ENCODE results near the gene DISC1. TPM values are rescaled to one million over a fixed set of nuclear protein-coding genes. Genes with fewer than 3 reads are reported as not detected.

The DISC1 gene
- total and polyA plus RNA-seq, 2 experiments from 2014 or later, result 0.43 to 1.2 TPM

- H3K27ac ChIP-seq, result no peak overlapping the region
- no peaks in the 10 kb centered on the region for H3K9me3 ChIP-seq (ENCODE audit: low read depth)
- DNase-seq, result peak; percentile 5
- no peak for TF ChIP-seq EZH2 (IDR thresholded peaks at IDR 0.05; ENCODE audit: insufficient read depth, poor library complexity, severe bottlenecking)
- H3F3A ChIP-seq (ENCODE audit: insufficient read depth), result no peaks in the 10 kb centered on the region
- H2AFZ ChIP-seq, result no peak overlapping the region
- no peak overlapping the region for H3K4me2 ChIP-seq (ENCODE audit: unreplicated experiment)
- no peaks in the 10 kb centered on the region for H3K9me2 ChIP-seq (ENCODE audit: insufficient read depth)
- H3K27me3 ChIP-seq (replicated peaks; ENCODE audit: insufficient read depth), result no peaks in the 10 kb centered on the region
- WGBS, 2 experiments (ENCODE audit: low coverage in 1 of 2, low lambda C conversion rate in 2 of 2, missing lambda C conversion rate in 2 of 2), result 38 to 39% methylated on average over 3 of the region's 3 CpGs
- in situ Hi-C loops (cut with MboI), result no loop called here
- H3K4me1 ChIP-seq (ENCODE audit: insufficient read depth), result no peaks in the 10 kb centered on the region
- no peak overlapping the region for H3K9ac ChIP-seq
- H3K79me2 ChIP-seq (ENCODE audit: insufficient read depth), result no peaks in the 10 kb centered on the region
- H3K4me3 ChIP-seq, result no peak overlapping the region
- no peaks in the 10 kb centered on the region for H4K20me1 ChIP-seq (ENCODE audit: insufficient read depth)
- no peaks in the 10 kb centered on the region for H3K36me3 ChIP-seq (ENCODE audit: low read depth)
Measured at GRCh38 chr1:232018231-232019025, 391.8 kb downstream of the DISC1 start.

DNA sequence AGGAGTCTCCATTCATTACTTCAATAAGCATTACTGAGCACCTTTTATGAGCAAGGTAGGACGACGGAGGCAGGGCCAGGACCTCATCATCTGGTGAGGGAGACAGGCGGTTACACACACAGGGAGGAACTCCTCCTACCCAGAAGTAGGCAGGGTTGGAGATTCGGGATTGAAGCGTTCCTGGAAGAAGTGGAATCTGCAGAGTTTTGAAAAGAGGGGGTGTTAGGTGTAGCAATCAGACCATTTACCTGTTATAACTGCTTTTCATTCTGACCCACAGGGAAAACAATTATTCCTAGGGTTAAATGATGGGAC lies 392.4 kb downstream of the DISC1 start:
- no peaks in the 10 kb centered on the region for H3K36me3 ChIP-seq (ENCODE audit: low read depth)
- in situ Hi-C loops (cut with MboI), result no loop called here
- no peak overlapping the region for H3K4me2 ChIP-seq (ENCODE audit: unreplicated experiment)
- no peaks in the 10 kb centered on the region for H3F3A ChIP-seq (ENCODE audit: insufficient read depth)
- H3K27ac ChIP-seq, result no peak overlapping the region
- H2AFZ ChIP-seq, result no peak overlapping the region
- no peaks in the 10 kb centered on the region for H4K20me1 ChIP-seq (ENCODE audit: insufficient read depth)
- H3K79me2 ChIP-seq (ENCODE audit: insufficient read depth), result no peaks in the 10 kb centered on the region
- WGBS, 2 experiments (ENCODE audit: low coverage in 1 of 2, low lambda C conversion rate in 2 of 2, missing lambda C conversion rate in 2 of 2), result 90 to 95% methylated on average over 5 of the region's 5 CpGs
- TF ChIP-seq EZH2phosphoT487 (IDR thresholded peaks at IDR 0.05; ENCODE audit: insufficient read depth, low read depth), result no peak
- TF ChIP-seq EZH2 (IDR thresholded peaks at IDR 0.05; ENCODE audit: insufficient read depth, poor library complexity, severe bottlenecking), result no peak
- no peak for DNase-seq
- H3K27me3 ChIP-seq (replicated peaks; ENCODE audit: insufficient read depth), result no peaks in the 10 kb centered on the region
- H3K4me3 ChIP-seq, result no peak overlapping the region
- H3K9ac ChIP-seq, result no peak overlapping the region
- H3K9me2 ChIP-seq (ENCODE audit: insufficient read depth), result no peaks in the 10 kb centered on the region
- no peaks in the 10 kb centered on the region for H3K4me1 ChIP-seq (ENCODE audit: insufficient read depth)
- no peaks in the 10 kb centered on the region for H3K9me3 ChIP-seq (ENCODE audit: low read depth)

DNA sequence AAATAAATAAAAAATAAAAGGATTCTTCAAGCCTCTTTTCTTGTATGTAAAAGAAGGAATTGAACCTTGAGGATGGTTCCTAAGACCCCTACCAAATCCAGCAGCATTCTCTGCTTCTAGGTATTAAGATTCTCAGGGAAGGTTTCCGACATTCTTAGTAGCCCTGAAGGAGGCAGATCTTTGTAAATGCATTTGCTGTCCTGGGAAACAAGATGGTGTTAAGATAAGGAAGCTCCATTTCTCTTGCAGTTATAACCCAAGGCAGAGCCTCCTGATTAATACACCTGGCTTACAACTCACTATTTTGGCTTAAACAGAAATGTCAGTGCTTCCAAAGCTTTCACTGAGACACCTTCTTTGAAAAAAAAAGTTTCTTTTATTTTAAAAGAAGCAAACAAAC lies 393.8 kb downstream of the DISC1 start:
- Histone ChIP-seq H3K4me3 (no peak overlapping the region), H3K9ac (no peak overlapping the region), H3K4me2 (ENCODE audit: unreplicated experiment) (no peak overlapping the region), H3K79me2 (ENCODE audit: insufficient read depth) (no peaks in the 10 kb centered on the region), H3K9me3 (ENCODE audit: low read depth) (no peaks in the 10 kb centered on the region), H3K4me1 (ENCODE audit: insufficient read depth) (no peaks in the 10 kb centered on the region), H3K36me3 (ENCODE audit: low read depth) (no peaks in the 10 kb centered on the region), H3K27me3 (replicated peaks; ENCODE audit: insufficient read depth) (no peaks in the 10 kb centered on the region), H3K27ac (no peak overlapping the region), H3F3A (ENCODE audit: insufficient read depth) (no peaks in the 10 kb centered on the region), H4K20me1 (ENCODE audit: insufficient read depth) (no peaks in the 10 kb centered on the region), H2AFZ (no peak overlapping the region), H3K9me2 (ENCODE audit: insufficient read depth) (no peaks in the 10 kb centered on the region)
- TF ChIP-seq EZH2 (IDR thresholded peaks at IDR 0.05; ENCODE audit: insufficient read depth, poor library complexity, severe bottlenecking), result no peak
- no peak for TF ChIP-seq EZH2phosphoT487 (IDR thresholded peaks at IDR 0.05; ENCODE audit: insufficient read depth, low read depth)
- WGBS, 2 experiments (ENCODE audit: low coverage in 1 of 2, low lambda C conversion rate in 2 of 2, missing lambda C conversion rate in 2 of 2), result 82 to 83% methylated on average over 1 of the region's 1 CpG
- no peak for DNase-seq
- in situ Hi-C loops (cut with MboI), result no loop called here

- TF ChIP-seq EZH2phosphoT487 (IDR thresholded peaks at IDR 0.05; ENCODE audit: insufficient read depth, low read depth), result no peak
- TF ChIP-seq EZH2 (IDR thresholded peaks at IDR 0.05; ENCODE audit: insufficient read depth, poor library complexity, severe bottlenecking), result no peak
- H3F3A ChIP-seq (ENCODE audit: insufficient read depth), result no peaks in the 10 kb centered on the region
Measured at GRCh38 chr1:232029315-232029714, 402.7 kb downstream of the DISC1 start.

GRCh38 chr1:232031156-232031555 lies 404.6 kb downstream of the DISC1 start:
- no peaks in the 10 kb centered on the region for H3K36me3 ChIP-seq (ENCODE audit: low read depth)
- H3K9me2 ChIP-seq (ENCODE audit: insufficient read depth), result no peaks in the 10 kb centered on the region
- H3K79me2 ChIP-seq (ENCODE audit: insufficient read depth), result no peaks in the 10 kb centered on the region
- no peaks in the 10 kb centered on the region for H3K9me3 ChIP-seq (ENCODE audit: low read depth)
- no peak for DNase-seq
- no peak overlapping the region for H3K4me2 ChIP-seq (ENCODE audit: unreplicated experiment)
- H3K4me1 ChIP-seq (ENCODE audit: insufficient read depth), result no peaks in the 10 kb centered on the region
- no peak overlapping the region for H3K9ac ChIP-seq
- no peak overlapping the region for H3K4me3 ChIP-seq
- H3F3A ChIP-seq (ENCODE audit: insufficient read depth), result no peaks in the 10 kb centered on the region
- no peak overlapping the region for H3K27ac ChIP-seq
- TF ChIP-seq EZH2phosphoT487 (IDR thresholded peaks at IDR 0.05; ENCODE audit: insufficient read depth, low read depth) (no peak), EZH2 (IDR thresholded peaks at IDR 0.05; ENCODE audit: insufficient read depth, poor library complexity, severe bottlenecking) (no peak)
- in situ Hi-C loops (cut with MboI), result no loop called here
- no peaks in the 10 kb centered on the region for H4K20me1 ChIP-seq (ENCODE audit: insufficient read depth)
- no peaks in the 10 kb centered on the region for H3K27me3 ChIP-seq (replicated peaks; ENCODE audit: insufficient read depth)
- H2AFZ ChIP-seq, result no peak overlapping the region

More at GRCh38 chr1:232029315-232029714, 402.7 kb downstream of the DISC1 start:
- H2AFZ ChIP-seq, result no peak overlapping the region
- H4K20me1 ChIP-seq (ENCODE audit: insufficient read depth), result no peaks in the 10 kb centered on the region
- H3K27ac ChIP-seq, result no peak overlapping the region
- H3K79me2 ChIP-seq (ENCODE audit: insufficient read depth), result no peaks in the 10 kb centered on the region
- H3K9me2 ChIP-seq (ENCODE audit: insufficient read depth), result no peaks in the 10 kb centered on the region
- H3K4me2 ChIP-seq (ENCODE audit: unreplicated experiment), result no peak overlapping the region
- no peaks in the 10 kb centered on the region for H3K36me3 ChIP-seq (ENCODE audit: low read depth)
- no peak overlapping the region for H3K4me3 ChIP-seq
- no peaks in the 10 kb centered on the region for H3K9me3 ChIP-seq (ENCODE audit: low read depth)
- H3K27me3 ChIP-seq (replicated peaks; ENCODE audit: insufficient read depth), result no peaks in the 10 kb centered on the region
- no peak overlapping the region for H3K9ac ChIP-seq
- H3K4me1 ChIP-seq (ENCODE audit: insufficient read depth), result no peaks in the 10 kb centered on the region
- in situ Hi-C loops (cut with MboI), result no loop called here
- no peak for DNase-seq
- 57 to 63% methylated on average over 4 of the region's 4 CpGs for WGBS, 2 experiments (ENCODE audit: low coverage in 1 of 2, low lambda C conversion rate in 2 of 2, missing lambda C conversion rate in 2 of 2)

Data from GM23248 (cell line).